Colonic mucosa (tissue), 4 donors: ENCODE measurements around the gene RHOBTB1. TPM values are rescaled to one million over a fixed set of nuclear protein-coding genes. Genes with fewer than 3 reads are reported as not detected.

ENCODE experiments used
- DNase-seq: peaks from one replicate; pipeline ENCODE4 v3.0.0-alpha.2; 2020
- H3K27ac ChIP-seq: fragments of 200-600 bp; one replicate; pipeline ENCODE4 v1.8.0; 2021
- H3K27me3 ChIP-seq: fragments of 200-600 bp; one replicate; pipeline ENCODE4 v1.8.0; 2021
- H3K36me3 ChIP-seq: fragments of 200-600 bp; one replicate; pipeline ENCODE4 v1.8.0; 2021
- H3K4me1 ChIP-seq: fragments of 200-600 bp; one replicate; pipeline ENCODE4 v1.8.0; 2021; ENCODE audit warnings: mild to moderate bottlenecking
- H3K4me3 ChIP-seq: fragments of 200-600 bp; one replicate; pipeline ENCODE4 v1.8.0; 2021
- H3K9ac ChIP-seq, 2 donors: one replicate each; pipeline ENCODE4 v1.7.0; 2013; ENCODE audit warnings: control low read depth in 2 of 2, low read depth in 2 of 2, low read length in 2 of 2
- H3K9me3 ChIP-seq: fragments of 200-600 bp; one replicate; pipeline ENCODE4 v1.8.0; 2021
- CTCF ChIP-seq: fragments of 200-600 bp; IDR thresholded peaks from one replicate; pipeline ENCODE4 v1.8.0; 2022; ENCODE audit warnings: antibody characterized with exemption, mild to moderate bottlenecking
- intact Hi-C: fragments of 100-400 bp; cut with DNase I; formaldehyde crosslinking; loops from one replicate; pipeline ENCODE4 v1.14.1; 2022
- total RNA-seq, 2 donors: library from RNA; stranded (reverse); fragmentation: NEBNext Ultra II Directional in 1 of 2; extraction: Animal tissue kit (Norgen Biotek cat#: 25700) in 1 of 2; gene quantifications; one replicate each; pipeline ENCODE4 v1.2.1, GENCODE V29; 2021
- donor health status: healthy.
- donor health status: DM: no; HTN: no; CAD: no.
- donor health status: DM: no; HTN: no; CAD: no.

The RHOBTB1 gene
- total RNA-seq, 2 donors from 2014 or later: 2.5 to 4.9 TPM

GRCh38 chr10:60944910-60945297, 919 bp upstream of the RHOBTB1 start:
- Histone ChIP-seq H3K27ac (peak overlapping the region; percentile 88), H3K4me3 (peak overlapping the region; percentile 69), H3K9me3 (no peaks in the 10 kb centered on the region), H3K36me3 (no peaks in the 10 kb centered on the region), H3K27me3 (no peaks in the 10 kb centered on the region), H3K9ac (peak overlapping the region; percentile 74 to 92), H3K4me1 (no peaks in the 10 kb centered on the region)
- intact Hi-C loops: no loop called here
- no peak for TF ChIP-seq CTCF
- no peak for DNase-seq

GRCh38 chr10:60943316-60944057, 498 bp downstream of the RHOBTB1 start:
- no peaks in the 10 kb centered on the region for H3K9me3 ChIP-seq
- no peak for TF ChIP-seq CTCF
- intact Hi-C loops: no loop called here

GRCh38 chr10:60942788-60943315, 1.1 kb downstream of the RHOBTB1 start:
- TF ChIP-seq CTCF: no peak
- Histone ChIP-seq H3K27ac (peak overlapping the region; percentile 88), H3K4me1 (no peaks in the 10 kb centered on the region), H3K36me3 (no peaks in the 10 kb centered on the region), H3K9me3 (no peaks in the 10 kb centered on the region), H3K4me3 (peak overlapping the region; percentile 69), H3K27me3 (no peaks in the 10 kb centered on the region), H3K9ac (peak overlapping the region; percentile 86 to 92)
- intact Hi-C loops: no loop called here
- DNase-seq: peak; percentile 49

More at GRCh38 chr10:60943316-60944057, 498 bp downstream of the RHOBTB1 start:
- H3K4me3 ChIP-seq: peak overlapping the region; percentile 69
- H3K27ac ChIP-seq: peak overlapping the region; percentile 88
- peak; percentile 67 for DNase-seq
- H3K27me3 ChIP-seq: no peaks in the 10 kb centered on the region
- H3K9ac ChIP-seq: peak overlapping the region; percentile 86 to 92
- H3K4me1 ChIP-seq: no peaks in the 10 kb centered on the region
- H3K36me3 ChIP-seq: no peaks in the 10 kb centered on the region

- H3K4me3 ChIP-seq: peak overlapping the region; percentile 69
- no peaks in the 10 kb centered on the region for H3K27me3 ChIP-seq
- H3K4me1 ChIP-seq: no peaks in the 10 kb centered on the region
- DNase-seq: no peak
- H3K27ac ChIP-seq: no peak overlapping the region
- H3K9ac ChIP-seq: peak overlapping the region in 1 of 2 donors; percentile 86
- no peaks in the 10 kb centered on the region for H3K36me3 ChIP-seq
- no peak for TF ChIP-seq CTCF
- no peaks in the 10 kb centered on the region for H3K9me3 ChIP-seq
- intact Hi-C loops: no loop called here
Measured at GRCh38 chr10:60942134-60942787, 1.7 kb downstream of the RHOBTB1 start.

- no peak for DNase-seq
- Histone ChIP-seq H3K9ac (no peak overlapping the region), H3K9me3 (no peaks in the 10 kb centered on the region), H3K36me3 (no peaks in the 10 kb centered on the region), H3K4me3 (no peak overlapping the region), H3K4me1 (no peaks in the 10 kb centered on the region), H3K27me3 (no peaks in the 10 kb centered on the region), H3K27ac (no peak overlapping the region)
- intact Hi-C loops: no loop called here
- no peak for TF ChIP-seq CTCF
Measured at GRCh38 chr10:60940446-60940845, 3.5 kb downstream of the RHOBTB1 start.
